HUES64 (cell line): ENCODE data around the gene ARFIP2. TPM values are rescaled to one million over a fixed set of nuclear protein-coding genes. Genes with fewer than 3 reads are reported as not detected.
A peak's percentile ranks its signal among the peaks of the same experiment; 100 is the strongest.
"Not testable (repeated sequence)": the region's sequence is repeated elsewhere in the genome, so short reads cannot be mapped to it uniquely, and the experiment has no call there.

Source experiments
- H3K27ac ChIP-seq: 2 replicates; pipeline ENCODE4 v1.7.0; 2013; ENCODE audit warnings: low read depth, low read length, inconsistent platforms
- H3K27me3 ChIP-seq: 2 replicates; pipeline ENCODE4 v1.6.1; 2013; ENCODE audit warnings: mild to moderate bottlenecking, low read length; ENCODE audit not compliant: insufficient read depth
- H3K36me3 ChIP-seq: 2 replicates; pipeline ENCODE4 v1.6.1; 2013; ENCODE audit warnings: mild to moderate bottlenecking, low read length; ENCODE audit not compliant: insufficient read depth
- H3K4me1 ChIP-seq: 2 replicates; pipeline ENCODE4 v1.6.1; 2013; ENCODE audit warnings: mild to moderate bottlenecking, low read length, moderate library complexity; ENCODE audit not compliant: insufficient read depth
- H3K4me3 ChIP-seq: 2 replicates; pipeline ENCODE4 v1.5.1; 2013; ENCODE audit warnings: mild to moderate bottlenecking, low read length, moderate library complexity
- H3K9ac ChIP-seq: 2 replicates; pipeline ENCODE4 v1.6.1; 2013; ENCODE audit warnings: mild to moderate bottlenecking, low read depth, low read length
- H3K9me3 ChIP-seq: 2 replicates; pipeline ENCODE4 v1.6.1; 2013; ENCODE audit warnings: low read depth, low read length; ENCODE audit not compliant: insufficient read depth
- WGBS: fragments of 150-250, 120-280 bp; methylation state at CpG from one replicate; pipeline ENCODE4 v1.1.7; 2013; ENCODE audit warnings: missing lambda C conversion rate; 5-methylcytosine and 5-hydroxymethylcytosine counted together
- polyA plus RNA-seq, 2 experiments: library from polyadenylated mRNA; stranded (reverse); fragments of 50-300 nt; gene quantifications; one replicate each; pipeline ENCODE4 v1.2.3, GENCODE V29; 2013

ARFIP2 gene, protein sequence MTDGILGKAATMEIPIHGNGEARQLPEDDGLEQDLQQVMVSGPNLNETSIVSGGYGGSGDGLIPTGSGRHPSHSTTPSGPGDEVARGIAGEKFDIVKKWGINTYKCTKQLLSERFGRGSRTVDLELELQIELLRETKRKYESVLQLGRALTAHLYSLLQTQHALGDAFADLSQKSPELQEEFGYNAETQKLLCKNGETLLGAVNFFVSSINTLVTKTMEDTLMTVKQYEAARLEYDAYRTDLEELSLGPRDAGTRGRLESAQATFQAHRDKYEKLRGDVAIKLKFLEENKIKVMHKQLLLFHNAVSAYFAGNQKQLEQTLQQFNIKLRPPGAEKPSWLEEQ
- polyA plus RNA-seq (2013, experiment 1 of 2), result 38.4 TPM
- polyA plus RNA-seq (2013, experiment 2 of 2), result 35.4 TPM

GRCh38 chr11:6481012-6481923 lies at the start of gene ARFIP2, which contains the start of gene TIMM10B:
TSS of gene ARFIP2 (minus strand) at chr11:6481331. CDS start at chr11:6480421, 910 bp downstream.
TSS of gene TIMM10B (plus strand) at chr11:6481501. CDS start at chr11:6481517, 16 bp downstream.
- Histone ChIP-seq H3K9ac (peak within 1 kb of the TSS; percentile 94), H3K9me3 (no peaks in the 10 kb centered on the region), H3K27ac (peak within 1 kb of the TSS; percentile 93), H3K4me3 (peak within 1 kb of the TSS; percentile 94), H3K4me1 (peaks cover 8% of the 10 kb centered on the region; the same call in 1 of the 2 replicates), H3K36me3 (peaks cover 79% of the 10 kb centered on the region), H3K27me3 (no peaks in the 10 kb centered on the region)
- WGBS, result under 1% methylated on average over 64 of the region's 66 CpGs

DNA sequence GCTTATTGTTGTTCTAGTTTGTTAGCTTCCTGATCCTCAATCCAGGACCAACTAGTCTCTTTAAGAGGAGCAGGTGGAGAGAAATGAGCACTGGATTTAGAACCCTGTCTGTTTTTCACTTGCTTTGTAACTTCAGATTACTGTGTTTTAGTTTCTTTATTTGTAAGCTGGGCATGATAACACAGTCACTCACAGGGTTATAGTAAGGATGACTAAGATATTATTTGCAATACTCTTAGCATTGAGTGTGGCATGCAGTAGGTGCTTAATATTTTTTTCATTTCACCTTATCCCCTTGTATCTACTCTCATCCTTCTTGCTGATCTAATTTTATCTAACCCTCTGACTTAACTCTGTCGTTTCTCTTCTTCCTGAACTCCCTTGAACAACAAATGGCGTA lies 49.7 kb upstream of the ARFIP2 start:
- H3K4me1 ChIP-seq, result no peaks in the 10 kb centered on the region
- H3K36me3 ChIP-seq, result no peaks in the 10 kb centered on the region
- 94% methylated on average over 2 of the region's 2 CpGs for WGBS
- no peak overlapping the region for H3K27ac ChIP-seq
- no peaks in the 10 kb centered on the region for H3K9me3 ChIP-seq
- no peaks in the 10 kb centered on the region for H3K27me3 ChIP-seq
- H3K9ac ChIP-seq, result no peak overlapping the region
- H3K4me3 ChIP-seq, result no peak overlapping the region

DNA sequence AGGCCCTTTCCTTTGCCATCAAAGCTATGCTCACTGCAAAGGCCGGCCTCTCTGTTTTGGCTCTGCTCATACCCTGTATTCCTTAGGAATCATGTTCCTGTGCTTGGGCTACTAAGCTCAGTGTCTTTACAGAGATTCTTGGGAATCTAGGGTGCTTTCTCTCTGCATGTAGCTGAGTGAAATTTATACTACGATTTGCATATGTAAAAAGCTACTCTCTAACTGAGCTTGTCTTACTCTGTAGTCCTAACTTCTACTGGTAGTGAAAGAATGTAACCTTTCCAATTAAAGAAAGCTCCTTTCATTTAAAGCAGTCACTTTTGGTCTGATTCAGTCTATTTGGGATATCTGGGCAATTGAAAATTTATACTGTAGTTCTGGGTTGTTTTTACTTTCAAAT lies 48.1 kb upstream of the ARFIP2 start:
- Histone ChIP-seq H3K36me3 (no peaks in the 10 kb centered on the region), H3K27ac (no peak overlapping the region), H3K4me1 (no peaks in the 10 kb centered on the region), H3K27me3 (no peaks in the 10 kb centered on the region), H3K9ac (no peak overlapping the region), H3K4me3 (no peak overlapping the region), H3K9me3 (no peaks in the 10 kb centered on the region)
- 91% methylated on average over 1 of the region's 2 CpGs for WGBS

DNA sequence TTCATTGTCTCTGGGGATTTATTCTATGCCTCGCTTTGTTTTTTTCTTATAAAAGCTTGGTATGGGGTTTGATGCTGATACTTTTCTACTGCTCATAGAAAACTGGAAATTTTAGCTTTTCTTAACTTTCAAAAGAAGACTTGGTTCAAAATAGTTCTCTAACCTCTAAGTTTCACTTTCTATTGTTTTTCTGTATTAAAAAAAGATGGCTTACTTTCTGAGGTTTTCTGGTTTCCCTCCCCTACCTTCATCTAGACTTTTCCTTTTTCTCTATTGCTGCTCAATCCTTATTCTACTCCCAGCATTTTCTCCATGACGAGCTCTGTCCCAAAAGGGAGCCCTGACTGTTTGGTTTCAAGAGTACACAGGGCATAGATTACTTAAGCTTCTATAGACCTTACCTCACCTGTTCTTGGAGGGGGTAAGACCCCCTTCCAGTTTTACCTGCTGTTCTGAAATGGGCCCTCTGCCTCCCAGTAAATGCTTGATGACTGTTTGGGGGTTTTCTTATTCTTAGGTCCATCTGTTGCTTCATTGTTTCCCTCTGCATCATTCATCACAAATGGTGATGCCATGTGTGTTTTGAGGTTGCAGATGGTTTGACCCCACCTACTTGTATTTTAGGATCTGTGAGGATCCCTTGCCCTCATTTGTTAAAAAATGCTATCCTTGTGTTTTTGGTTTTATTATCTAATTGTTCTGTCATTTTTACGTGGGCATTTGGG lies 45.4 kb upstream of the ARFIP2 start:
- WGBS, result 89% methylated on average over 3 of the region's 3 CpGs
- no peak overlapping the region for H3K27ac ChIP-seq
- H3K4me1 ChIP-seq, result no peaks in the 10 kb centered on the region
- H3K9ac ChIP-seq, result no peak overlapping the region
- H3K27me3 ChIP-seq, result no peaks in the 10 kb centered on the region
- no peaks in the 10 kb centered on the region for H3K9me3 ChIP-seq
- H3K4me3 ChIP-seq, result no peak overlapping the region
- H3K36me3 ChIP-seq, result 0 out of 2 replicates have a peak, but pooled peaks cover 3% of the 10 kb centered on the region

DNA sequence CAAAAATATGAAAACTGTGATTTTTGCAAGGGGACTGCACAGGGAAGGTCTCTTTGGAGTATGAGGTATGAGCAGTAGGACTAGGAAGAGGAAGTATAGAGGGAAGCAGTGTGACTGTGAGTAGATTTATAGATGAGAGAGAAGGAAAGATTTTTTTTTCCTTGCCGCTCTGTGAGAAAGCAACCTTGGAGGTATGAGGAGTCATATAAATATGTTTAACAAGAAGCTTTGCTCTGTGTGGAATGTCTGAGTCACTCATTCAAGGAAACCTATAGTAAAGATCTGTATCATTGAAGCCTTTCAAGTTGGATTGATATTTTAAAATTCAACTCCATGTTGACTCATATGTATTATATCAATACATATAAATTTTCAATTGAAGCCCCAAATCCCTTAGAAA lies 42.1 kb upstream of the ARFIP2 start:
- WGBS, result 0% methylated on average over 1 of the region's 1 CpG
- Histone ChIP-seq H3K27ac (no peak overlapping the region), H3K9ac (no peak overlapping the region), H3K27me3 (no peaks in the 10 kb centered on the region), H3K36me3 (peaks cover 6% of the 10 kb centered on the region; the same call in 1 of the 2 replicates), H3K4me1 (no peaks in the 10 kb centered on the region), H3K9me3 (no peaks in the 10 kb centered on the region), H3K4me3 (no peak overlapping the region)

DNA sequence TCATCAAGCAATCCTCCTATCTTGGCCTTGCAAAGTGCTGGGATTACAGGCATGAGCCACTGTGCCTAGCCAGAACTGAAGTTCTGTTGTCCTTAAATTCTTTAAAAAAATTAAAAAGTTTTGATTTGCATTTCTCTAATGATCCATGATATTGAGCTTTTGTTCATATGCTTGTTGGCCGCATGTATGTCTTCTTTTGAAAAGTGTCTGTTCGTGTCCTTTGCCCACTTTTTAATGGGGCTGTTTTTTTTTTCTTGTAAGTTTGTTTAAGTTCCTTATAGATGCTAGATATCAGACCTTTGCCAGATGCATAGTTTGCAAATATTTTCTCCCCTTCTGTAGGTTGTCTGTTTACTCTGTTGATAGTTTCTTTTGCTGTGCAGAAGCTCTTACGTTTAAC lies 40.8 kb upstream of the ARFIP2 start:
- 95% methylated on average over 3 of the region's 3 CpGs for WGBS
- not testable (repeated sequence) for H3K27ac ChIP-seq, H3K4me1 ChIP-seq, H3K9me3 ChIP-seq, H3K27me3 ChIP-seq, H3K9ac ChIP-seq, H3K4me3 ChIP-seq, H3K36me3 ChIP-seq

DNA sequence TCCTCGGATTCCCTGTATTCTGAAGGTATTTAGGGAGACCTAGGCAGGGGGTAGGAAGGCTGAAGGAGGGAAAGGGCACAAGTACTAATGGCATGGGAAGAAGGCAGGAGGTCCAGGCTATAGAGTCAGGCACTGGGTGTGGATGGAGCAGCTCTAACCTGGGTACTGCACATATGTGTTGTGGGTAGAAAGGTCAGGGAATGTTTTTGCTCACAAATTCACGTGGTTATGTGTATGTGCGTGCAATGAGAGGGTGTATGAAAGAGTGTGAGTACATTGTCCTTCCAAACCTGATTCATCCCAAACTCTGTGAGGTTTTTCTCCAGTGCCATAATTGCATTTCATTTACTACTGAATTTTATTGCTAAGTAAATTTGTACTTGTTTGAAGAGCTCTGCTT lies 39.1 kb upstream of the ARFIP2 start:
- no peak overlapping the region for H3K9ac ChIP-seq
- H3K27me3 ChIP-seq, result no peaks in the 10 kb centered on the region
- H3K4me3 ChIP-seq, result no peak overlapping the region
- peaks cover 11% of the 10 kb centered on the region for H3K36me3 ChIP-seq
- no peaks in the 10 kb centered on the region for H3K4me1 ChIP-seq
- 91% methylated on average over 3 of the region's 3 CpGs for WGBS
- H3K9me3 ChIP-seq, result no peaks in the 10 kb centered on the region
- H3K27ac ChIP-seq, result no peak overlapping the region

GRCh38 chr11:6516865-6517264 lies 35.7 kb upstream of the ARFIP2 start:
- no peaks in the 10 kb centered on the region for H3K27me3 ChIP-seq

DNA sequence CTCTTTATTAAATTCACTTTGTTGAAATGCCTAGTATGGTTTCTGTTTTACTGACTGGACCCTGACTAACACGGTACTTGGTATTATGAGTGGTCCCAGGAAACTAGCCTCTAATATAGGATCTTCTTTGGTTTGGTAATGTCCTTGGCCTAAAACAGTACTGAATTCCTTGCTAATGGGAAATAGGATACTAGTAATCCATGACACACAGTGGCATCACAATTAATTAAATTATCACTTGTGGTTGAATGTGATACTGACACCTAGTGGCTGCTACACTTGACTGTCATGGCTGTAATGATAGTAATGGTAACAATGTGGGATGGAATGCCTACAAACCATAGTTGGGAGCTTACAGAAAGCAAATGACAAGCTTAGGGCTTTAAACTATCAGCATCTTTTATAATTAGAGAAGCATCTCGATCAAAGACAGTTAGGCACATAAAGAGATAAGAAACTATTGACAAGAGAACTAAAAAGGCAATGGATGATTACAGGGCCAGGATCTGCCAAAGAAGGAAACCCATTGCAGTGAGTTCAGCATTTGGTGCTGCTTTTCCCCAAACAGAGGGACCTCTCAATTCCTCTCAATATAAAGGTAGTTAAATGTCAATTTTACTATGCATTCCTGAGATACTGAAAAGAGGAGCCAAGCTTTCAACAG lies 24.6 kb upstream of the ARFIP2 start:
- 84% methylated on average over 2 of the region's 2 CpGs for WGBS

More at GRCh38 chr11:6516865-6517264, 35.7 kb upstream of the ARFIP2 start:
- no peak overlapping the region for H3K9ac ChIP-seq
- H3K9me3 ChIP-seq, result peaks cover 3% of the 10 kb centered on the region; the same call in 1 of the 2 replicates
- H3K4me3 ChIP-seq, result no peak overlapping the region
- peaks cover 31% of the 10 kb centered on the region for H3K36me3 ChIP-seq
- H3K27ac ChIP-seq, result no peak overlapping the region
- no peaks in the 10 kb centered on the region for H3K4me1 ChIP-seq

GRCh38 chr11:6504166-6504565 lies 23.0 kb upstream of the ARFIP2 start:
- Histone ChIP-seq H3K4me1 (no peaks in the 10 kb centered on the region; the same call in 1 of the 2 replicates), H3K27ac (no peak overlapping the region), H3K36me3 (peaks cover 18% of the 10 kb centered on the region), H3K4me3 (no peak overlapping the region), H3K9ac (no peak overlapping the region), H3K27me3 (no peaks in the 10 kb centered on the region), H3K9me3 (no peaks in the 10 kb centered on the region)
- 84% methylated on average over 3 of the region's 3 CpGs for WGBS

More for the DNA sequence above, 24.6 kb upstream of the ARFIP2 start:
- Histone ChIP-seq H3K36me3 (peaks cover 23% of the 10 kb centered on the region), H3K27me3 (no peaks in the 10 kb centered on the region), H3K9ac (no peak overlapping the region), H3K9me3 (no peaks in the 10 kb centered on the region), H3K4me3 (no peak overlapping the region), H3K27ac (no peak overlapping the region), H3K4me1 (no peaks in the 10 kb centered on the region; the same call in 1 of the 2 replicates)
